HL-60 (cell line): ENCODE data around the gene AIG1.

Source experiments
- CTCF ChIP-seq: IDR thresholded peaks from one replicate; pipeline ENCODE4 v1.5.1; 2011; ENCODE audit warnings: low read length, control low read depth, inconsistent platforms; ENCODE audit not compliant: insufficient read depth
- POLR2AphosphoS5 ChIP-seq: IDR thresholded peaks from 2 replicates; pipeline ENCODE4 v1.6.1; 2012; ENCODE audit warnings: low read depth

- TF ChIP-seq CTCF (no peak), POLR2AphosphoS5 (no peak)
Measured at GRCh38 chr6:143329323-143329722, 268.6 kb downstream of the AIG1 start.
